ENCODE measurements around the gene PAOX.
"Not testable (repeated sequence)": the region's sequence is repeated elsewhere in the genome, so short reads cannot be mapped to it uniquely, and the experiment has no call there.

Gene PAOX

GRCh38 chr10:133364645-133365431 is 14.2 kb upstream of the PAOX start:
- DNase-seq (ENCODE audit: low read depth in 2 of 2), result no peak

GRCh38 chr10:133365461-133366129 is 13.5 kb upstream of the PAOX start:
- no peak for DNase-seq (ENCODE audit: low read depth in 2 of 2)

- no peak for DNase-seq (ENCODE audit: low read depth in 2 of 2)
Measured at GRCh38 chr10:133366130-133366478, 13.0 kb upstream of the PAOX start.

GRCh38 chr10:133366751-133367150 is 12.3 kb upstream of the PAOX start:
- DNase-seq (ENCODE audit: low read depth in 2 of 2), result no peak

- not testable (repeated sequence) for DNase-seq (ENCODE audit: low read depth in 2 of 2)
Measured at GRCh38 chr10:133367461-133367860, 11.6 kb upstream of the PAOX start.

- DNase-seq (ENCODE audit: low read depth in 2 of 2), result no peak
Measured at GRCh38 chr10:133368153-133368552, 10.9 kb upstream of the PAOX start.

- no peak for DNase-seq (ENCODE audit: low read depth in 2 of 2)
Measured at GRCh38 chr10:133370030-133370786, 8.9 kb upstream of the PAOX start.

GRCh38 chr10:133372507-133372906 is 6.6 kb upstream of the PAOX start:
- DNase-seq (ENCODE audit: low read depth in 2 of 2), result no peak

GRCh38 chr10:133373174-133374090 is 5.6 kb upstream of the PAOX start, which contains the start of gene ECHS1:
ECHS1 (minus strand) TSS chr10:133373354; CDS start chr10:133373333, 21 bp downstream.
- DNase-seq (ENCODE audit: low read depth in 2 of 2), result peak; percentile 92 to 93

- DNase-seq (ENCODE audit: low read depth in 2 of 2), result no peak
Measured at GRCh38 chr10:133375357-133376115, 3.5 kb upstream of the PAOX start.

GRCh38 chr10:133376183-133376582 is 2.9 kb upstream of the PAOX start:
- not testable (repeated sequence) for DNase-seq (ENCODE audit: low read depth in 2 of 2)

- no peak for DNase-seq (ENCODE audit: low read depth in 2 of 2)
Measured at GRCh38 chr10:133377025-133377817, 1.8 kb upstream of the PAOX start.

- no peak for DNase-seq (ENCODE audit: low read depth in 2 of 2)
Measured at GRCh38 chr10:133377818-133378250, 1.2 kb upstream of the PAOX start.

GRCh38 chr10:133378251-133379096 is 588 bp upstream of the PAOX start:
- peak in 1 of 2 donors; percentile 38 for DNase-seq (ENCODE audit: low read depth in 2 of 2)

GRCh38 chr10:133379801-133380666 is 972 bp downstream of the PAOX start:
- no peak for DNase-seq (ENCODE audit: low read depth in 2 of 2)

GRCh38 chr10:133381036-133381435 is 2.0 kb downstream of the PAOX start:
- no peak for DNase-seq (ENCODE audit: low read depth in 2 of 2)

- no peak for DNase-seq (ENCODE audit: low read depth in 2 of 2)
Measured at GRCh38 chr10:133383551-133383950, 4.5 kb downstream of the PAOX start.

- DNase-seq (ENCODE audit: low read depth in 2 of 2), result no peak
Measured at GRCh38 chr10:133384071-133384470, 5.0 kb downstream of the PAOX start.

All from stimulated activated CD8-positive, alpha-beta memory T cell treated with anti-CD3 and anti-CD28 coated beads, Interleukin-15, amount 100 ng/mL, for 48 hours (primary cell).